NCI-H2107 treated with DMSO at 0.1 percent for 48 hours (cell line): ENCODE measurements around the gene DSC2.
"Not testable (repeated sequence)": the region's sequence is repeated elsewhere in the genome, so short reads cannot be mapped to it uniquely, and the experiment has no call there.

Experiments
- DNase-seq: peaks from one replicate; lab custom pipeline; 2025; ENCODE audit not compliant: unreplicated experiment; lab: John Stamatoyannopoulos, UW

The DSC2 gene

GRCh38 chr18:31102025-31102684, at the start of gene DSC2:
TSS of gene DSC2 (minus strand) at chr18:31102421. CDS start at chr18:31101971, 450 bp downstream.
- no peak for DNase-seq

- no peak for DNase-seq
These were observed 47.1 kb upstream of the DSC2 start for GRCh38 chr18:31149351-31149750.

- DNase-seq = no peak
These were observed 46.4 kb upstream of the DSC2 start for GRCh38 chr18:31148600-31148999.

GRCh38 chr18:31146809-31147208, 44.6 kb upstream of the DSC2 start:
- DNase-seq = no peak

- DNase-seq = no peak
These were observed 40.8 kb upstream of the DSC2 start for GRCh38 chr18:31143025-31143424.

GRCh38 chr18:31138709-31139108, 36.5 kb upstream of the DSC2 start:
- no peak for DNase-seq

- no peak for DNase-seq
These were observed 32.8 kb upstream of the DSC2 start for GRCh38 chr18:31134988-31135529.

- no peak for DNase-seq
These were observed 27.3 kb upstream of the DSC2 start for GRCh38 chr18:31129398-31130115.

- DNase-seq = no peak
These were observed 23.7 kb upstream of the DSC2 start for GRCh38 chr18:31125878-31126277.

GRCh38 chr18:31123125-31123524, 20.9 kb upstream of the DSC2 start:
- not testable (repeated sequence) for DNase-seq

- DNase-seq = no peak
These were observed 18.4 kb upstream of the DSC2 start for GRCh38 chr18:31120594-31120993.

GRCh38 chr18:31116853-31117595, 14.8 kb upstream of the DSC2 start:
- DNase-seq = no peak

- DNase-seq = no peak
These were observed 10.6 kb upstream of the DSC2 start for GRCh38 chr18:31112804-31113203.

GRCh38 chr18:31105733-31106132, 3.5 kb upstream of the DSC2 start:
- no peak for DNase-seq

GRCh38 chr18:31104444-31104843, 2.2 kb upstream of the DSC2 start:
- no peak for DNase-seq

- no peak for DNase-seq
These were observed 1.2 kb upstream of the DSC2 start for GRCh38 chr18:31103423-31103822.

GRCh38 chr18:31102941-31103340, 720 bp upstream of the DSC2 start:
- no peak for DNase-seq

GRCh38 chr18:31101183-31102024, 817 bp downstream of the DSC2 start:
- DNase-seq = no peak

- DNase-seq = no peak
These were observed 1.6 kb downstream of the DSC2 start for GRCh38 chr18:31100436-31101182.
